Mucosa of descending colon (tissue), 3 donors: ENCODE data around the gene ARHGEF26. TPM values are rescaled to one million over a fixed set of nuclear protein-coding genes. Genes with fewer than 3 reads are reported as not detected.

Experiments
- ATAC-seq: fragments of 200-7000 bp; cut with Tn5 transposase; one replicate; pipeline ENCODE4 v1.9.1; 2020; ENCODE audit warnings: mild to moderate bottlenecking, moderate library complexity
- DNase-seq, 3 donors: peaks; one replicate each; pipeline ENCODE4 v3.0.0-alpha.2; 2020
- H3K36me3 ChIP-seq: fragments of 200-600 bp; one replicate; pipeline ENCODE4 v1.8.0; 2021; ENCODE audit warnings: low read depth, mild to moderate bottlenecking
- H3K4me1 ChIP-seq: fragments of 200-600 bp; one replicate; pipeline ENCODE4 v1.8.0; 2021; ENCODE audit warnings: low read depth, mild to moderate bottlenecking
- H3K4me3 ChIP-seq: fragments of 200-600 bp; one replicate; pipeline ENCODE4 v1.8.0; 2021; ENCODE audit warnings: mild to moderate bottlenecking
- H3K9me3 ChIP-seq: fragments of 200-600 bp; one replicate; pipeline ENCODE4 v1.8.0; 2021; ENCODE audit warnings: mild to moderate bottlenecking
- intact Hi-C, 2 donors: fragments of 100-400 bp; cut with DNase I in 1 of 2; cut with micrococcal nuclease in 1 of 2; formaldehyde crosslinking; loops; one replicate each; pipeline versions ENCODE4 v1.11.0 to v1.11.1; 2022; cut with DNase I, micrococcal nuclease
- total RNA-seq, 3 donors: library from RNA; stranded (reverse); fragmentation: NEBNext Ultra II Directional in 2 of 3; extraction: Animal tissue kit (Norgen Biotek cat#: 25700) in 2 of 3; gene quantifications; one replicate each; pipeline versions ENCODE4 v1.2.1 to v1.2.4, GENCODE V29; 2021 to 2023
- TF ChIP-seq, protein P1 (sequence below): fragments of 200-600 bp; IDR thresholded peaks from one replicate; pipeline ENCODE4 v1.8.0; 2022; ENCODE audit warnings: antibody characterized with exemption, mild to moderate bottlenecking
- donor health status: DM: no; HTN: no; CAD: no; lungs with moderate emphysema.
- donor health status: DM: no; HTN: no; CAD: no.
- donor health status: DM: no; HTN: yes; CAD: no.

ARHGEF26 gene
- total RNA-seq, 3 donors from 2014 or later: 3.0 to 46.4 (median 6.8) TPM

GRCh38 chr3:154304116-154304786, 183.1 kb downstream of the ARHGEF26 start:
- TF ChIP-seq, protein P1, sequence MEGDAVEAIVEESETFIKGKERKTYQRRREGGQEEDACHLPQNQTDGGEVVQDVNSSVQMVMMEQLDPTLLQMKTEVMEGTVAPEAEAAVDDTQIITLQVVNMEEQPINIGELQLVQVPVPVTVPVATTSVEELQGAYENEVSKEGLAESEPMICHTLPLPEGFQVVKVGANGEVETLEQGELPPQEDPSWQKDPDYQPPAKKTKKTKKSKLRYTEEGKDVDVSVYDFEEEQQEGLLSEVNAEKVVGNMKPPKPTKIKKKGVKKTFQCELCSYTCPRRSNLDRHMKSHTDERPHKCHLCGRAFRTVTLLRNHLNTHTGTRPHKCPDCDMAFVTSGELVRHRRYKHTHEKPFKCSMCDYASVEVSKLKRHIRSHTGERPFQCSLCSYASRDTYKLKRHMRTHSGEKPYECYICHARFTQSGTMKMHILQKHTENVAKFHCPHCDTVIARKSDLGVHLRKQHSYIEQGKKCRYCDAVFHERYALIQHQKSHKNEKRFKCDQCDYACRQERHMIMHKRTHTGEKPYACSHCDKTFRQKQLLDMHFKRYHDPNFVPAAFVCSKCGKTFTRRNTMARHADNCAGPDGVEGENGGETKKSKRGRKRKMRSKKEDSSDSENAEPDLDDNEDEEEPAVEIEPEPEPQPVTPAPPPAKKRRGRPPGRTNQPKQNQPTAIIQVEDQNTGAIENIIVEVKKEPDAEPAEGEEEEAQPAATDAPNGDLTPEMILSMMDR: no peak
- intact Hi-C loops: no loop called here
- ATAC-seq (no peak), DNase-seq (no peak)
- H3K4me1 ChIP-seq: no peaks in the 10 kb centered on the region
- H3K36me3 ChIP-seq: no peaks in the 10 kb centered on the region
- H3K9me3 ChIP-seq: no peaks in the 10 kb centered on the region
- H3K4me3 ChIP-seq: no peak overlapping the region

- ATAC-seq: no peak
These were observed 183.7 kb downstream of the ARHGEF26 start for GRCh38 chr3:154304936-154305335.

DNA sequence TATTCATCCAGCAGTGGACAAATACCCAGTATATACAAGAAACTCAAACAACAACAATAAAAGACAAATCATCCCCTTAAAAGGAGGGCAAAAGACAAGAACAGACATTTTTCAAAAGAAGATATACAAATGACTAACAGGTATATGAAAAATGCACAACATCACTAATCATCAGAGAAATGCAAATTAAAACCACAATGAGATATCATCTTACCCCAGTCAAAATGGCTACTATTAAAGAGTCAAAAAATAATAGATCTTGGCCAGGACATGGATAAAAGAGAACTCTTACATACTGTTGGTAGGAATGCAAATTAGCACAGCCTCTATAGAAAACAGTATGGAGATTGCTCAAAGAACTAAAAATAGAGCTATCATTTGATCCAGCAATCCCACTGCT, 186.2 kb downstream of the ARHGEF26 start:
- intact Hi-C loops: no loop called here
- DNase-seq: no peak
- H3K4me3 ChIP-seq: no peak overlapping the region
- H3K9me3 ChIP-seq: no peaks in the 10 kb centered on the region
- no peak for ATAC-seq
- no peaks in the 10 kb centered on the region for H3K4me1 ChIP-seq
- TF ChIP-seq, protein P1: no peak
- no peaks in the 10 kb centered on the region for H3K36me3 ChIP-seq

More at GRCh38 chr3:154304936-154305335, 183.7 kb downstream of the ARHGEF26 start:
- intact Hi-C loops: no loop called here
- TF ChIP-seq, protein P1: no peak
- H3K4me1 ChIP-seq: no peaks in the 10 kb centered on the region
- no peaks in the 10 kb centered on the region for H3K36me3 ChIP-seq
- DNase-seq: no peak
- no peak overlapping the region for H3K4me3 ChIP-seq
- H3K9me3 ChIP-seq: no peaks in the 10 kb centered on the region

Other genes starting within 250 kb of the ARHGEF26 start
- gene DHX36, start 203.1 kb downstream of the ARHGEF26 start, total RNA-seq: 10 to 100 TPM; 43.9 to 55.9 (median 51.1) TPM